ENCODE measurements around the gene OAS3.

Gene OAS3

GRCh38 chr12:112932485-112933128 lies 5.7 kb upstream of the OAS3 start:
- no peak overlapping the region for H3K4me3 ChIP-seq (ENCODE audit: low read depth, low read length)
- TF ChIP-seq CTCF (IDR thresholded peaks at IDR 0.05; ENCODE audit: insufficient read depth, low read length, missing control alignments): no peak
- CTCF ChIA-PET: interaction anchor here (1.5 kb wide), 1 partner anchor 32 kb away, joined by 3 read pairs; no protein-coding TSS in a partner anchor
- POLR2A ChIA-PET: no interaction called here
- DNase-seq (ENCODE audit: low read depth, low spot score): no peak

GRCh38 chr12:112933129-112933505 lies 5.2 kb upstream of the OAS3 start:
- no peak for TF ChIP-seq CTCF (IDR thresholded peaks at IDR 0.05; ENCODE audit: insufficient read depth, low read length, missing control alignments)
- CTCF ChIA-PET: interaction anchor here (1.5 kb wide), 1 partner anchor 33 kb away, joined by 3 read pairs; no protein-coding TSS in a partner anchor
- no peak for DNase-seq (ENCODE audit: low read depth, low spot score)
- POLR2A ChIA-PET: no interaction called here
- no peak overlapping the region for H3K4me3 ChIP-seq (ENCODE audit: low read depth, low read length)

DNA sequence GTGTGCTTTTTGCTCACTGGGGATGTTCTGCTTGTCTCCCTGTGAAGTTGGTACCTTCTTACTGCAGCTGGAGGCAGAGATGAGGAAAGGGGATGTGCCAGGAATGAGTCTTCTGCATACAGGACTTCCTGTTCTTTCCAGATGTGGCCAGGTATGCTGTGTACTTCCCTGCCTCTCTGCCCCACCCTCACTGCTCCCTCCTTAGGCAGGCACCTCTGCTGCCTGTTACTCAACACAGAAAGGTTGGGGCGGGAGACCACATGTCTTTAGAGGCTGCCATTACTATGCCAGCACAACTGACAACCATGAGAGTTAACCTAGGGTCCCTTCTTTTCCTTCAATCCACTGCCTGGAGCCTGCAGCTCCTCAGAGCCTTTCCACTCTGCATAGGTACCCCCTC lies 2.0 kb upstream of the OAS3 start:
- ChIA-PET CTCF (no interaction called here), POLR2A (no interaction called here)
- no peak for DNase-seq (ENCODE audit: low read depth, low spot score)
- H3K4me3 ChIP-seq (ENCODE audit: low read depth, low read length): no peak overlapping the region
- no peak for TF ChIP-seq CTCF (IDR thresholded peaks at IDR 0.05; ENCODE audit: insufficient read depth, low read length, missing control alignments)

DNA sequence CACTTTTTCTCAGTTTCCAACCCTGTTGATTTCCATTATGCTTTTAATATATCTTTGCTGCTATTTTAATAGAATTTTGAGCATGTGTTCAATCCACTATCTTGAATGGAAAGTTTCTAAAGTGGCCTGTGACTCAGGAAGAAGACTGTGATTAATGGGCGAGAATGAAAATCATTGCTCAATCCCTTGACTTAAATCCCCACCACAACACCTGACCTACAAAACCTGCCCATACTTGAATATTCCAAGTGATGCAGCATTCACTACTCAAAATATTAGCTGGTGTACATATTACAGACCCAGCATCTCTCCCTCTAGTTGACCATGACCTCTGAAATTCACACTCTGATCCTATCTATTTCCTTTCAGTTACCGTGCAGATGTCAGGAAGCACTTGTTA lies 1.3 kb upstream of the OAS3 start:
- no peak for TF ChIP-seq CTCF (IDR thresholded peaks at IDR 0.05; ENCODE audit: insufficient read depth, low read length, missing control alignments)
- ChIA-PET POLR2A (no interaction called here), CTCF (no interaction called here)
- no peak for DNase-seq (ENCODE audit: low read depth, low spot score)
- H3K4me3 ChIP-seq (ENCODE audit: low read depth, low read length): no peak overlapping the region

- no peak for TF ChIP-seq CTCF (IDR thresholded peaks at IDR 0.05; ENCODE audit: insufficient read depth, low read length, missing control alignments)
- DNase-seq (ENCODE audit: low read depth, low spot score): no peak
- ChIA-PET POLR2A (interaction anchor here (0.6 kb wide), 1 partner anchor 10 kb away, joined by 4 read pairs; no protein-coding TSS in a partner anchor), CTCF (no interaction called here)
- peak overlapping the region; percentile 66 for H3K4me3 ChIP-seq (ENCODE audit: low read depth, low read length)
These were observed 477 bp downstream of the OAS3 start for GRCh38 chr12:112938751-112939150.

- H3K4me3 ChIP-seq (ENCODE audit: low read depth, low read length): no peak overlapping the region; the same call in 1 of the 2 replicates
- no peak for TF ChIP-seq CTCF (IDR thresholded peaks at IDR 0.05; ENCODE audit: insufficient read depth, low read length, missing control alignments)
- ChIA-PET POLR2A (no interaction called here), CTCF (interaction anchor here (1.0 kb wide), 1 partner anchor 53 kb away, joined by 3 read pairs; no protein-coding TSS in a partner anchor)
- DNase-seq (ENCODE audit: low read depth, low spot score): no peak
These were observed 1.6 kb downstream of the OAS3 start for GRCh38 chr12:112939761-112940381.
